HEK293T (cell line): Measurements from ENCODE around the gene CDCA3.

Experiments used
- CTCF ChIA-PET: fragments of 350-600 bp; formaldehyde crosslinking; extraction: SDS; loops from one replicate; lab custom pipeline; 2021; ENCODE audit warnings: antibody characterized with exemption, inconsistent platforms; lab: Yijun Ruan, JAX
- POLR2A ChIA-PET: fragments of 350-600 bp; formaldehyde crosslinking; extraction: SDS; loops from one replicate; lab custom pipeline; 2020; ENCODE audit warnings: antibody characterized with exemption, inconsistent platforms; lab: Yijun Ruan, JAX
- DNase-seq: peaks from one replicate; pipeline ENCODE4 v3.0.0; 2012; ENCODE audit warnings: mixed read lengths; ENCODE audit errors: extremely low spot score
- ARNT ChIP-seq: fragments of 450-650 bp; IDR thresholded peaks from 2 replicates; pipeline ENCODE4 v1.6.1; 2017; ENCODE audit warnings: mild to moderate bottlenecking
- BHLHE40 ChIP-seq: fragments of 450-650 bp; IDR thresholded peaks from 2 replicates; pipeline ENCODE4 v1.6.1; 2016; ENCODE audit warnings: mild to moderate bottlenecking, moderate library complexity, borderline replicate concordance
- CTBP1 ChIP-seq: fragments of 450-650 bp; IDR thresholded peaks from 2 replicates; pipeline ENCODE4 v1.6.1; 2016; ENCODE audit warnings: borderline replicate concordance
- ELF4 ChIP-seq: fragments of 450-650 bp; IDR thresholded peaks from 2 replicates; pipeline ENCODE4 v1.6.1; 2017; ENCODE audit warnings: antibody characterized with exemption
- FOXA1 ChIP-seq: fragments of 450-650 bp; IDR thresholded peaks from 2 replicates; pipeline ENCODE4 v1.6.1; 2016; ENCODE audit warnings: mild to moderate bottlenecking
- FOXK2 ChIP-seq: fragments of 450-650 bp; IDR thresholded peaks from 2 replicates; pipeline ENCODE4 v1.6.1; 2016; ENCODE audit warnings: mild to moderate bottlenecking
- FOXM1 ChIP-seq: fragments of 450-650 bp; IDR thresholded peaks from 2 replicates; pipeline ENCODE4 v1.6.1; 2017; ENCODE audit warnings: mild to moderate bottlenecking, borderline replicate concordance
- HDGF ChIP-seq: fragments of 450-650 bp; IDR thresholded peaks from 2 replicates; pipeline ENCODE4 v1.6.1; 2017; ENCODE audit warnings: antibody characterized with exemption, borderline replicate concordance
- L3MBTL2 ChIP-seq: fragments of 450-650 bp; conservative IDR thresholded peaks from 2 replicates; pipeline ENCODE4 v1.6.1; 2016; ENCODE audit warnings: mild to moderate bottlenecking
- LEF1 ChIP-seq: fragments of 450-650 bp; IDR thresholded peaks from 2 replicates; pipeline ENCODE4 v1.6.1; 2017; ENCODE audit warnings: mild to moderate bottlenecking, borderline replicate concordance
- NFRKB ChIP-seq: fragments of 450-650 bp; IDR thresholded peaks from 2 replicates; pipeline ENCODE4 v1.6.1; 2016; ENCODE audit warnings: mild to moderate bottlenecking, moderate library complexity
- PKNOX1 ChIP-seq: fragments of 450-650 bp; IDR thresholded peaks from 2 replicates; pipeline ENCODE4 v1.6.1; 2016
- SP1 ChIP-seq: fragments of 450-650 bp; IDR thresholded peaks from 2 replicates; pipeline ENCODE4 v1.6.1; 2017
- SUZ12 ChIP-seq: fragments of 450-650 bp; IDR thresholded peaks from 2 replicates; pipeline ENCODE4 v1.6.1; 2016; ENCODE audit warnings: mild to moderate bottlenecking
- TARDBP ChIP-seq: fragments of 450-650 bp; IDR thresholded peaks from 2 replicates; pipeline ENCODE4 v1.6.1; 2016
- ZNF384 ChIP-seq: fragments of 450-650 bp; IDR thresholded peaks from 2 replicates; pipeline ENCODE4 v1.6.1; 2016

The CDCA3 gene

GRCh38 chr12:6849427-6849826 is 1.7 kb downstream of the CDCA3 start:
- no peak for TF ChIP-seq FOXK2
- TF ChIP-seq FOXM1 = no peak
- TF ChIP-seq L3MBTL2 = no peak
- POLR2A ChIA-PET = interaction anchor here (1.0 to 1.9 kb wide), 3 partner anchors 9 to 126 kb away, joined by 3 to 7 read pairs (median 4); partner anchors contain the start of genes COPS7A and GNB3
- CTCF ChIA-PET = interaction anchor here (0.7 to 3.1 kb wide), 2 partner anchors 15 to 288 kb away, joined by 4 to 12 read pairs; no protein-coding TSS in a partner anchor
- DNase-seq = no peak

GRCh38 chr12:6847676-6848075 is 3.4 kb downstream of the CDCA3 start:
- ChIA-PET CTCF (interaction anchor here (3.1 kb wide), 1 partner anchor 13 kb away, joined by 12 read pairs; no protein-coding TSS in a partner anchor), POLR2A (interaction anchor here (0.7 to 1.9 kb wide), 4 partner anchors 13 to 21 kb away, joined by 3 to 7 read pairs (median 4); no protein-coding TSS in a partner anchor)
- no peak for DNase-seq
- TF ChIP-seq ARNT = no peak
- TF ChIP-seq SUZ12 = no peak
- TF ChIP-seq SP1 = no peak
- no peak for TF ChIP-seq FOXA1
- TF ChIP-seq FOXK2 = no peak
- no peak for TF ChIP-seq TARDBP
- no peak for TF ChIP-seq CTBP1
- TF ChIP-seq ZNF384 = no peak
- TF ChIP-seq PKNOX1 = no peak
- TF ChIP-seq L3MBTL2 = no peak
- TF ChIP-seq HDGF = no peak
- no peak for TF ChIP-seq LEF1

GRCh38 chr12:6846316-6846869 is 4.7 kb downstream of the CDCA3 start:
- CTCF ChIA-PET = no interaction called here
- no peak for DNase-seq
- TF ChIP-seq FOXK2 = no peak
- no peak for TF ChIP-seq HDGF
- no peak for TF ChIP-seq BHLHE40
- no peak for TF ChIP-seq FOXA1
- TF ChIP-seq FOXM1 = no peak
- no peak for TF ChIP-seq ZNF384
- TF ChIP-seq ELF4 = no peak
- no peak for TF ChIP-seq PKNOX1
- no peak for TF ChIP-seq ARNT
- TF ChIP-seq TARDBP = no peak
- POLR2A ChIA-PET = interaction anchor here (0.8 to 1.3 kb wide), 3 partner anchors 17 to 93 kb away, joined by 3 to 5 read pairs (median 4); partner anchors contain the start of genes MLF2 and TPI1

GRCh38 chr12:6845395-6845794 is 5.7 kb downstream of the CDCA3 start:
- ChIA-PET CTCF (interaction anchor here (0.6 to 1.8 kb wide), 3 partner anchors 9 to 23 kb away, joined by 3 to 7 read pairs (median 5); no protein-coding TSS in a partner anchor), POLR2A (no interaction called here)
- no peak for DNase-seq
- no peak for TF ChIP-seq FOXA1
- TF ChIP-seq TARDBP = no peak
- no peak for TF ChIP-seq BHLHE40
- TF ChIP-seq LEF1 = no peak
- no peak for TF ChIP-seq L3MBTL2
- TF ChIP-seq HDGF = no peak
- TF ChIP-seq FOXK2 = no peak
- TF ChIP-seq CTBP1 = no peak
- TF ChIP-seq ARNT = no peak
- TF ChIP-seq FOXM1 = no peak
- TF ChIP-seq ZNF384 = no peak
- TF ChIP-seq PKNOX1 = no peak
- no peak for TF ChIP-seq SUZ12
- TF ChIP-seq NFRKB = no peak
- no peak for TF ChIP-seq ELF4
- TF ChIP-seq SP1 = no peak

- no peak for DNase-seq
- TF ChIP-seq SP1 (no peak), NFRKB (no peak), FOXK2 (no peak), TARDBP (no peak), LEF1 (no peak), L3MBTL2 (no peak), BHLHE40 (no peak), FOXM1 (no peak), ARNT (no peak), CTBP1 (no peak)
- ChIA-PET CTCF (interaction anchor here (0.8 to 1.8 kb wide), 3 partner anchors 8 to 29 kb away, joined by 3 to 7 read pairs (median 3); partner anchors contain the start of gene SPSB2), POLR2A (interaction anchor here (1.4 to 5.0 kb wide), 3 partner anchors 9 to 289 kb away, joined by 3 to 57 read pairs (median 5); partner anchors contain the start of genes CDCA3 and USP5)
These were observed 7.8 kb downstream of the CDCA3 start for GRCh38 chr12:6843118-6843902.
